T-helper 2 cell treated with Interferon-gamma antibody and Interleukin-4, amounts not matched to agents 5 μg/mL and 100 μg/mL, for 36 hours (primary cell): ENCODE measurements around the gene MRPS9.

Experiments used
- DNase-seq: peaks from one replicate; pipeline ENCODE4 v3.0.0; 2021; ENCODE audit warnings: low spot score
- H3K27ac Mint-ChIP-seq: one replicate; pipeline ENCODE4 v1.8.0; 2021; ENCODE audit warnings: mild to moderate bottlenecking, mixed read lengths
- H3K27me3 Mint-ChIP-seq: one replicate; pipeline ENCODE4 v1.8.0; 2021; ENCODE audit warnings: low read depth, mixed read lengths
- H3K36me3 Mint-ChIP-seq: one replicate; pipeline ENCODE4 v1.8.0; 2021; ENCODE audit warnings: low read depth, mixed read lengths
- H3K4me1 Mint-ChIP-seq: one replicate; pipeline ENCODE4 v1.8.0; 2021; ENCODE audit warnings: low read depth, mixed read lengths
- H3K4me3 Mint-ChIP-seq: one replicate; pipeline ENCODE4 v1.8.0; 2022; ENCODE audit warnings: mild to moderate bottlenecking, moderate library complexity, mixed read lengths
- H3K9me3 Mint-ChIP-seq: one replicate; pipeline ENCODE4 v1.8.0; 2021; ENCODE audit warnings: mixed read lengths

The MRPS9 gene

DNA sequence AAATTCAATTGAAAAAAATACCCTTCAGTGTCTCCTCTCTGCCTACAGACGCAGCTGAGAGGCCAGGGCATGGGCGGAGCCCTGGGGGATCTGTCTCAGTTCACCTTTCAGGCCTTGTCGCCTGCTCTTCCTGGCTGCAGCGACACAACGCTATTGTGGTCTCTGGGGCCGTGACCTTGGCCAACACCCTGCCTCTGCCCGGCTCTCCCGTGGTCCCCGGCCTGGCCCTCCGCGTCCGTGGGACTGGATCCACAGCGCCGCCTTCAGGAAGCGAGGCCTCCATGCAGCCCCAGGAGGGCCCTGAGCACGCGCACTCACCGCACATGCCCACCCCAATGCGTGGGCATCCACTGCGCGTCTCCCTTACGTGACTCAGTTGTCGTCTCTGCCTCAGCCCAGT lies 81.1 kb downstream of the MRPS9 start:
- Mint-ChIP-seq H3K36me3 (no peaks in the 10 kb centered on the region), H3K27ac (no peak overlapping the region), H3K9me3 (no peaks in the 10 kb centered on the region), H3K27me3 (no peaks in the 10 kb centered on the region), H3K4me3 (no peak overlapping the region), H3K4me1 (no peaks in the 10 kb centered on the region)
- no peak for DNase-seq

DNA sequence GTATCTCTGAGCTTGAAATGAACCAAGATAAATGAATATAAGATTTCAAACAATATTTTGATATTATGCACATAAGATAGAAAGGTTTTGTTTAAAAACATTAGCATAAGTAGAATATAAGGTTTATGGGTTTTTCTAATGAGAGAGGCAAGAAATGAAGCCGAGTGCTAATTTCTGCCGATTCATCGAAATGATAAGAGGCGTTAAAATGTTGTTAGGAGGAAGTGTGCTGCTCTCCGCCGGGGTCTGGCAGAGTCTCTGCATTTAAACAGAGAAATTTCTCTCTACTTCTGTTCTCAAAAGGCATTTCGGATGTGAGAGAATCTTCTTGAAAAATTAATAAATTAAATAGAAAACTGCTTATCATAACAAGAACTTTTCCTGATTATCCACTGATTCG lies 83.6 kb downstream of the MRPS9 start:
- Mint-ChIP-seq H3K36me3 (no peaks in the 10 kb centered on the region), H3K27me3 (no peaks in the 10 kb centered on the region), H3K4me3 (no peak overlapping the region), H3K4me1 (no peaks in the 10 kb centered on the region), H3K27ac (no peak overlapping the region), H3K9me3 (no peaks in the 10 kb centered on the region)
- DNase-seq, result no peak

DNA sequence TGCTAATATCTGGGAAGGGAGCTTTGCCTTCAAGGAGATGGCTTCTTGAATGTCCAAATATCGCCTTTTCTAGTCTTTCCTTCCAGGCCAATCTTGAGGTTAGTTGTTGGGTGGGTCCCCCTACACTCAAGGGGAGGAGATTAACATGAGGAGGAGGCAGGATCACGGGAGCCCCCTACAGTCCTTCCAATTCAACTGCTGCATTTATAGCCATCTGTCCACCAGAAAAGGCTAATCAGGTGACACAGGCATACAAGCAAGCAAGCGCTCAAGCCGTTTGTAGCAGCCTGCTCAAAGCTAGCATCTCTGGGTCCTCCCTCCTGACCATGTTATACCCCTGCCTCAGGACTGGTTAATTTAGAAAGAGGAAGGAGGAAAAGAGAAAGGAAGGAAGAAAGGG lies 87.6 kb downstream of the MRPS9 start:
- Mint-ChIP-seq H3K4me3 (no peak overlapping the region), H3K9me3 (no peaks in the 10 kb centered on the region), H3K4me1 (peaks cover 4% of the 10 kb centered on the region), H3K27ac (no peak overlapping the region), H3K27me3 (no peaks in the 10 kb centered on the region), H3K36me3 (no peaks in the 10 kb centered on the region)
- no peak for DNase-seq

DNA sequence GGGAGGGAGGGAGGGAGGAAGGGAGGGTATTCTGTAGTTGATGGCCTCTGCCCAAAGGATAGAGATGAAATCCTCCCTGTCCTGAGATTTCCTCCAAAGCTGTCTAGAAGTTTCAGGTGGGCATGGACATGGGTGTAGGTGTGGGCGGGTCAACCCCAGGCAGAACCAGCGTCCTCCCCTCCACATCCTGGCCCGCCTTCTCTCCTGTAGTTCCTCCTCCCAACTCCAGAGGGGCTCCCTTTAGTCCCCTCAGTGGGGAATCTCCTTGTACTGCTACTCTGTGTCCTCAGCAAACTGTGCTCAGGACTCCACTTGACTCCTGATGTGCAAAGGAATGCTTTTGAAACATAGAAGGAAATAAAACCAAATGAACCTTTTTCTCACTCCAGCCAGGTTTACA lies 88.1 kb downstream of the MRPS9 start:
- Mint-ChIP-seq H3K27ac (no peak overlapping the region), H3K36me3 (no peaks in the 10 kb centered on the region), H3K4me1 (peaks cover 4% of the 10 kb centered on the region), H3K4me3 (no peak overlapping the region), H3K27me3 (no peaks in the 10 kb centered on the region), H3K9me3 (no peaks in the 10 kb centered on the region)
- DNase-seq, result no peak

DNA sequence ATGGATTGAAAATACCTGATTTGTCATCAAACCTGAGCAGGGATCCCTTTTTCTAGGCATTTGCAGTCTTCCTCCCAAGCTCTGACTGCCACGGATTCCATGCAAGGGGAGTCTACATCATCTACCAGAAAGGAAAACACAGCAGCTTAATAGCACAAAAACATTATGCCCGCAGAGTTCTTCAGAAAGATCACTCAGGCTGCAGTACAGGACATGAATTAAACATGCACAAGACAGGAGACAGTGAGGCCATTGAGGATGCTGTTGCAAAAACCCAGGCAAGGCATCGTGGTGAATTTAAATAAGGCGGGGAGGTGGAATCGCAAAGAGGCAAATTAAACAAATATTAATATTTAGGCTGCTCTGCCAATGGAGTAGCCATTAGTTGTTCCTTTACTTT lies 88.5 kb downstream of the MRPS9 start:
- no peak overlapping the region for H3K27ac Mint-ChIP-seq
- no peaks in the 10 kb centered on the region for H3K9me3 Mint-ChIP-seq
- DNase-seq, result no peak
- no peaks in the 10 kb centered on the region for H3K27me3 Mint-ChIP-seq
- H3K36me3 Mint-ChIP-seq, result no peaks in the 10 kb centered on the region
- H3K4me3 Mint-ChIP-seq, result no peak overlapping the region
- H3K4me1 Mint-ChIP-seq, result peaks cover 4% of the 10 kb centered on the region

DNA sequence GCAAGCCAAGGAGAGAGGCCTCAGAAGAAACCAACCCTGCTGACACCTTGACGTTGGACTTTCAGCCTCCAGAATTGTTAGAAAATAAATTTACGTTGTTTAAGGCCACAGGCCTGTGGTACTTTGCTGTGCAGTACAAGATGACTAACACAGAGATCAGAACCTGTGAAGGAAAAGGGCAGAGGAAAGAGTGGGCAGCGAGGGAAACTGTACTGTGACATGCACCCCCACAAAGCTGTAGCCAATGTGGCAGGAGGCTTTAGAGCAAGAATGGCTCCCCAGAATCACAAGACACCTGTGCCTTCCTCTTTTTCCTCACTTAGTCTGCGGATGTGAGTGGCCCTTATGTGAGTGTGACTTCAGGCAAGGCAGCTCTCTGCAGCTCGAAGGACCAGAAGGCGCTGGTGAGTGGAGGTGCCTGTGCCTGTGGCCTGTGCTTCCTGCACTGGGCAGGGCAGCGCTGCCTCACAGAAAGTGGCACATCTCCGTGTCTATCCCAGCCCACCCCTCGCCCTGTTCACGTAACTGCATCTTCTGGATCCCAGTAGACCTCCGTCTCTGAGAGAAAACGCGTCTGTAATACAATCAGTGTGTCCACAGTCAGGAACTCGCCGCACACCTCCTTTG lies 89.5 kb downstream of the MRPS9 start:
- DNase-seq, result peak; percentile 40
- Mint-ChIP-seq H3K4me3 (no peak overlapping the region), H3K9me3 (no peaks in the 10 kb centered on the region), H3K27me3 (no peaks in the 10 kb centered on the region), H3K36me3 (no peaks in the 10 kb centered on the region), H3K27ac (no peak overlapping the region), H3K4me1 (peaks cover 4% of the 10 kb centered on the region)

DNA sequence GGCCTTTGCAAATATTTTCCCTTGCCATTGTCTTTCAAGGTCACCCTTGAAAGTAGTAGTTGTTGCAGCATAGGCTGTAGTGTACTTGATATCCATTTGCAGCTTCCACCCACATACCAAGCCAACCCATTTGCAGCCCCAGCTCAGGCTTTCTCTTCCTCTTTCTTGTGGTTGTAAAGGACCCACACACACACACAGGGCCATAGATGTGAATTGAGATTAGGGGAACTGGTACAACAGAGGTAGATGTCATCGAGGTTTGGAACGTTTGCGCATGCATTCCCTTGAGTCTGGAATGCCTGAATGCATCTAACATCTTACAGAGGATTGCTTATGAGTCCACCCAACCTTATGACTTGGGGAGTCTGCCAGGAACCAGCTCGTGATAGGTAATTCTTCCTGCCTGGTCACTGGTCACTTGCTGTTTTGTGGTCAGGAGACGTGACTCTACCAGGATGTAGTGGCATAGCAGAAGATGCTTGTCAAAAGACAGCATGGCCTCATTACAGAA lies 91.9 kb downstream of the MRPS9 start:
- peaks cover 6% of the 10 kb centered on the region for H3K27me3 Mint-ChIP-seq
- H3K4me3 Mint-ChIP-seq, result no peak overlapping the region
- H3K36me3 Mint-ChIP-seq, result no peaks in the 10 kb centered on the region
- no peak overlapping the region for H3K27ac Mint-ChIP-seq
- no peak for DNase-seq
- H3K9me3 Mint-ChIP-seq, result no peaks in the 10 kb centered on the region
- H3K4me1 Mint-ChIP-seq, result peaks cover 4% of the 10 kb centered on the region

DNA sequence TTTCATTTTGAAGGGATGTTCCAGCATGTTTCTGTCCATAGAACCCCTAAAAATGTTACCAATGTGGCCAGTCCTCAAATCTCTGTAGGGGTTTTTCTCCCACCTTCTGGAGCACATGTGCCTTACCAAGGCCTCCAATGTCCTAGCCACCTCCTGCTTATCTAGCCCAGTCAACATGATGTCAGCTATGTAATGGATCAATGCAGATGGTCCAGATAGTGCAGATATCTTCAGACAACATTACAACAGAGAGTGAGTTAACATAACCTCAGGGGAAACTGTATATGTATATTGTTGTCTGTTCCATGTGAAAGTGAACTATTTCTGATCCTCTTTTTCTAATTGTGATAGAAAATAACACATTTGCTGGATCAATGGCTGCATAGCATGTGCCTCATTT lies 92.7 kb downstream of the MRPS9 start:
- H3K4me3 Mint-ChIP-seq, result no peak overlapping the region
- no peak for DNase-seq
- no peak overlapping the region for H3K27ac Mint-ChIP-seq
- H3K4me1 Mint-ChIP-seq, result peaks cover 4% of the 10 kb centered on the region
- H3K27me3 Mint-ChIP-seq, result peaks cover 6% of the 10 kb centered on the region
- H3K36me3 Mint-ChIP-seq, result no peaks in the 10 kb centered on the region
- H3K9me3 Mint-ChIP-seq, result no peaks in the 10 kb centered on the region

DNA sequence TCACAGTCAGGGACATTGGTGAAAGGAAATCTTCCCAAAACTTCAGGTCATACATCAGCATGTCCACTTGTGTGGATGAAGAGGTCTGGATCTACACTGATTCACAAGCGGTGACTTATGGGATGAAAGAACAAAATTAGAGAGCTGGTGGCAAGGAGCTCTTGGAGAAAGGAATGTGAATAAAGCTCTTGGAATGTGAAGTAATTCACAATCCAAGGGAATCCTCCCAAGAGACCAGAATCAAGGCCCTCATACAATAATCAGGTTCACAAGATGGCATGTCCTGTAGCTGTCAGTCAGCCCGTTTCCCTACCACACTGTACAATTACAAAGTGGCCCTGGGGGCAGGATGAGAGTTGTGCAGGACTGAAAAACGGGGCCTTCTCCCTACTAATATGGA lies 96.2 kb downstream of the MRPS9 start:
- no peak overlapping the region for H3K27ac Mint-ChIP-seq
- H3K36me3 Mint-ChIP-seq, result no peaks in the 10 kb centered on the region
- H3K9me3 Mint-ChIP-seq, result no peaks in the 10 kb centered on the region
- peaks cover 13% of the 10 kb centered on the region for H3K27me3 Mint-ChIP-seq
- no peak for DNase-seq
- no peak overlapping the region for H3K4me3 Mint-ChIP-seq
- no peaks in the 10 kb centered on the region for H3K4me1 Mint-ChIP-seq

DNA sequence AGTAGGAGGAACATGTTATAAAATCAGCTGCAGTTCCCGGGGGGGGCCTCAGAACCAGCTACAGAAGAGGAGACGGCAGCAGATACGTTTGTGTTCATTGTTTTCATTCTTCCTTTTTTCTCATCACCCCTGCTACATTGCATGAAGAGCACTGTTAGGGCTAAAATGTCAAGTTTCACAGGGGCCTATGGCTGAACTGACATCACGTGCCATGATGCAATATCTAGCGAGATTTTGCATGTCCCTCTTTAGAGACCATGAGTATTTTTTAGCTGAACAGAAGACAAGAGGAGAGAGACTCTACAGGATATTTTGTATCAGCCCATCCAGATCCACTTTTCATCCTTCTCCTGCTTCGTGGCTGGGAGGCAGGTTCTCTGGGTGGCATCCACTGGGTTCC lies 97.6 kb downstream of the MRPS9 start:
- Mint-ChIP-seq H3K4me3 (no peak overlapping the region), H3K9me3 (no peaks in the 10 kb centered on the region), H3K36me3 (no peaks in the 10 kb centered on the region), H3K4me1 (no peaks in the 10 kb centered on the region), H3K27ac (no peak overlapping the region), H3K27me3 (peaks cover 15% of the 10 kb centered on the region)
- no peak for DNase-seq

DNA sequence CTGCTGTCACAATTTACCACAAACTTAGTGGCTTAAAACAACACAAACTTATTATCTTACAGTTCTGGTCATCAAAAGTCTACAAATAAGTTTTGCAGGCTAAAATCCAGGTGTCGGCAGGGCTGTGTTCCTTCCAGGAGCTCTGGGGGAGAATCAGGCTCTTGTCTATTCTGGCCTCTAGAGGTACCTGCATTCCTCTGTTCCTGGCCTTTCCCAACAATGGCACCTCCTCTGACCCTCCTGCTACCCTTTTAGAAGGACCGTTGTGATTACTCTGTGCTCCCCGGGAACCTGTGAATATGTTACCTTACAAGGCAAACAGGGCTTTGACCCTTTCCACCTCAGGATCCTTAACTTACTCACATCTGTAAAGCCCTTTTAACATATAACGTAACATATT lies 98.5 kb downstream of the MRPS9 start:
- Mint-ChIP-seq H3K27me3 (peaks cover 19% of the 10 kb centered on the region), H3K4me1 (no peaks in the 10 kb centered on the region), H3K36me3 (no peaks in the 10 kb centered on the region)

DNA sequence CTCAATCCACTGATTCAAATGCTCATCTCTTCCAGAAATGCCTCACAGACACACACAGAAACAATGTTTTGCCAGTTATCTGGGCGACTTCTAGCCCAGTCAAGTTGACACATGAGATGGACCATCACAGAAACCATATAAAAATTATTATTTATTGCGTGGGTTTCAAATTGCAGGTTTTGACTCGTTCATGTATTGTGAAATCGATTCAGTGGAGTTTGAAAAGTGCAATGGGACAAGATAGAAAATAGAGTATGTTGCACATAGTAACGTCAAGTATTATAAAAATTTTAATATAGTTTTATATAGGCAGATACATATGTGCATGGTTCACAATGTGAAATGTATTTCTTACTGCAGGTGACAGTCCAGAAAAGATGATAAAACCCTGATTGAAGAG lies 100.8 kb downstream of the MRPS9 start:
- Mint-ChIP-seq H3K4me3 (no peak overlapping the region), H3K27me3 (peaks cover 27% of the 10 kb centered on the region)
- DNase-seq, result no peak

More for the DNA sequence above, 98.5 kb downstream of the MRPS9 start:
- Mint-ChIP-seq H3K9me3 (no peaks in the 10 kb centered on the region), H3K27ac (no peak overlapping the region), H3K4me3 (no peak overlapping the region)
- DNase-seq, result no peak

DNA sequence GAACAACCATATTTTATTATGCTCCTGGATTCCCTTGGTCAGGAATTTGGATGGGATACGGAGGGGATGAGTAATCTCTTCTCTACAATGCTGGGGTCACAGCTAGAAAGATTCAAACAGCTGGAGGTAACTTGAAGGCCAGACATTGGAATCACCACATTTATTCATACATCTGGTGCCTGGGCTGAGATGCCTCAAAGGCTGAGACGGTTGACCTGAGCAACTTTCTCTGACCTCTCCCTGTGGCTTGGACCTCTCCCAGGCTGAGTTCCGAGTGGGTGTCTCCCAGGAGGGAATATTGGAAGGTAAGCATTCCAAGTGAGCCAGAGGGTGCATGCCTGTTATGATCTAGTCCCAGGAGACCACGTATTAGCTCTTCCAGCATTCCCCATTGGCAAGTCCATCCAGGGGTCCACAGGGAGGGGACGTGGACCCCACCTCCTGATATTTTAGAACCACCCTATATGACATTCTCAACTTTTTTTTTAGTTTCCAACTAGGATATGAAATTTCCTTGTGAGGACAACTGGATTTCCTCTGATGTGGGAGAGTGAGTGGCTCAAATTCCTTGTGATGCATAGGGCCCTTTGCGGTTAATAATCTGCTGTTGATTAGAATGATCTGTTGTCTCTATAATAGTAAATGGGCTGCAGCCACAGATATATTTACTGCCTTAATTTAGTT lies 101.8 kb downstream of the MRPS9 start:
- no peaks in the 10 kb centered on the region for H3K36me3 Mint-ChIP-seq
- H3K27me3 Mint-ChIP-seq, result peaks cover 31% of the 10 kb centered on the region
- no peak overlapping the region for H3K27ac Mint-ChIP-seq
- peaks cover 3% of the 10 kb centered on the region for H3K4me1 Mint-ChIP-seq
- H3K9me3 Mint-ChIP-seq, result no peaks in the 10 kb centered on the region
- H3K4me3 Mint-ChIP-seq, result no peak overlapping the region
- no peak for DNase-seq

More for the DNA sequence above, 100.8 kb downstream of the MRPS9 start:
- no peak overlapping the region for H3K27ac Mint-ChIP-seq
- no peaks in the 10 kb centered on the region for H3K36me3 Mint-ChIP-seq
- H3K4me1 Mint-ChIP-seq, result no peaks in the 10 kb centered on the region
- no peaks in the 10 kb centered on the region for H3K9me3 Mint-ChIP-seq

DNA sequence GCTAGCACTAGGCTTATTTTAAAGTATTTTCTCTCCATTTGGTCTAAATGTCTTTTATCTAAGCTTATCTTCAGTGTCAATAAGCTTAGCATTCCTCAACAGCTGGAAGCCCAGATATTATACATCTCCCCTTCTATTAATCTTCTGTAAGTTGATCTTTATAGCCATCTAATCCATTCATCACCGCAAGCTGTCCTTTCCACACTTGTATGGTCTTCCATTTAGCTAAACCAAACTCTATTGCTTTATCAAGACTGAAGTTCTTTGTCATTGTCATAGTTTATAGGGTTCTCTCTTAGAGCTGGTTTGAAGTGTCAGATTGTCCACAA lies 102.3 kb downstream of the MRPS9 start:
- no peaks in the 10 kb centered on the region for H3K9me3 Mint-ChIP-seq
- no peak for DNase-seq
- H3K4me1 Mint-ChIP-seq, result peaks cover 5% of the 10 kb centered on the region
- peaks cover 35% of the 10 kb centered on the region for H3K27me3 Mint-ChIP-seq
- H3K27ac Mint-ChIP-seq, result no peak overlapping the region
- no peaks in the 10 kb centered on the region for H3K36me3 Mint-ChIP-seq
- no peak overlapping the region for H3K4me3 Mint-ChIP-seq

DNA sequence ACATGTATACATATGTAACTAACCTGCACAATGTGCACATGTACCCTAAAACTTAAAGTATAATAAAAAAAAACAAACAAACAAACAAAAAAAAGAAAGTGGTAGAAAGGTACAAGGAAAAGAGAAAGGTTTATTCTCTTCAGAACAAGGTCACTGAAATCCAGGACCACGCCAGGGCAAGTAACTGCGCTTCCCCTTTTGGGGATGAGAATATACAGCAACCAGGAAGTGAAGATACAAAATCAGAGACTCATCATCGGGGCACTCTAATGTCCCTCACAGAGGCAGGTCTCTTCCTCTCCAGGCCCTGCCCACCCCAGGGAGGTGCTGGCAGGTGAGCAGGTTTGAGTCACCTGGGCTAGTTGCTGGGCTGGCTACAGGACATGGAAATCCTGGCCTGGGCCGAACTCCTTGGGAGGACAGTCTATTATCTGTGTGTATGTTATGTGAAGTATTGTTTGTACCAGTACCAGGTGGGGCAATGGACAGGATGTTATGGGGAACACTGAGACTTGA lies 103.3 kb downstream of the MRPS9 start:
- H3K4me3 Mint-ChIP-seq, result no peak overlapping the region

More for the DNA sequence above, 103.3 kb downstream of the MRPS9 start:
- H3K27me3 Mint-ChIP-seq, result peaks cover 32% of the 10 kb centered on the region
- no peaks in the 10 kb centered on the region for H3K9me3 Mint-ChIP-seq
- H3K4me1 Mint-ChIP-seq, result peaks cover 5% of the 10 kb centered on the region
- no peak overlapping the region for H3K27ac Mint-ChIP-seq
- no peaks in the 10 kb centered on the region for H3K36me3 Mint-ChIP-seq
- no peak for DNase-seq
